ENCODE results near the gene PDZD2. TPM values are rescaled to one million over a fixed set of nuclear protein-coding genes. Genes with fewer than 3 reads are reported as not detected.

PDZD2 gene
- total RNA-seq, 1 experiment from 2014 or later = not detected

- H3F3A ChIP-seq (ENCODE audit: insufficient read depth, low read depth) = no peaks in the 10 kb centered on the region
- H3K27ac ChIP-seq = no peak overlapping the region
- H3K4me1 ChIP-seq (replicated peaks; ENCODE audit: insufficient read depth) = no peaks in the 10 kb centered on the region
- TF ChIP-seq CTCF (conservative IDR thresholded peaks at IDR 0.05) (no peak), EZH2 (IDR thresholded peaks at IDR 0.05; ENCODE audit: low read depth) (no peak)
- no peaks in the 10 kb centered on the region for H3K9me2 ChIP-seq (ENCODE audit: insufficient read depth)
- POLR2A ChIA-PET (ENCODE audit: unreplicated experiment) = no interaction called here
- H3K4me3 ChIP-seq = no peak overlapping the region
- peaks cover 91% of the 10 kb centered on the region for H3K27me3 ChIP-seq (ENCODE audit: insufficient read depth, low read depth)
- H3K4me2 ChIP-seq = no peak overlapping the region
- CTCF ChIA-PET = no interaction called here
- H4K20me1 ChIP-seq (ENCODE audit: insufficient read depth) = peaks cover 3% of the 10 kb centered on the region; the same call in 1 of the 2 replicates
- intact Hi-C loops (cut with micrococcal nuclease; ENCODE audit: unreplicated experiment) = no loop called here
- no peaks in the 10 kb centered on the region for H3K9me3 ChIP-seq (ENCODE audit: insufficient read depth, low read depth)
- no peaks in the 10 kb centered on the region for H3K36me3 ChIP-seq (ENCODE audit: low read depth)
- no TSS peak for BruUV-seq (replicated peaks)
- no peaks in the 10 kb centered on the region for H3K79me2 ChIP-seq (ENCODE audit: low read depth)
- DNase-seq = no peak
- no peak overlapping the region for H2AFZ ChIP-seq
Observed at GRCh38 chr5:31846934-31847333, 208.0 kb downstream of the PDZD2 start.

- H4K20me1 ChIP-seq (ENCODE audit: insufficient read depth) = peaks cover 3% of the 10 kb centered on the region; the same call in 1 of the 2 replicates
- H3F3A ChIP-seq (ENCODE audit: insufficient read depth, low read depth) = no peaks in the 10 kb centered on the region
- intact Hi-C loops (cut with micrococcal nuclease; ENCODE audit: unreplicated experiment) = no loop called here
- no TSS peak for BruUV-seq (replicated peaks)
- no peak overlapping the region for H3K4me2 ChIP-seq
- no peaks in the 10 kb centered on the region for H3K9me2 ChIP-seq (ENCODE audit: insufficient read depth)
- H3K27ac ChIP-seq = no peak overlapping the region
- ChIA-PET CTCF (no interaction called here), POLR2A (ENCODE audit: unreplicated experiment) (no interaction called here)
- TF ChIP-seq CTCF (conservative IDR thresholded peaks at IDR 0.05) = no peak
- no peak for TF ChIP-seq EZH2 (IDR thresholded peaks at IDR 0.05; ENCODE audit: low read depth)
- no peaks in the 10 kb centered on the region for H3K9me3 ChIP-seq (ENCODE audit: insufficient read depth, low read depth)
- H3K4me1 ChIP-seq (replicated peaks; ENCODE audit: insufficient read depth) = no peaks in the 10 kb centered on the region
- H3K27me3 ChIP-seq (ENCODE audit: insufficient read depth, low read depth) = peaks cover 89% of the 10 kb centered on the region
- H2AFZ ChIP-seq = no peak overlapping the region
- no peaks in the 10 kb centered on the region for H3K36me3 ChIP-seq (ENCODE audit: low read depth)
- no peak overlapping the region for H3K4me3 ChIP-seq
- no peaks in the 10 kb centered on the region for H3K79me2 ChIP-seq (ENCODE audit: low read depth)
- DNase-seq = no peak
Observed at GRCh38 chr5:31847354-31847753, 208.4 kb downstream of the PDZD2 start.

- Histone ChIP-seq H2AFZ (no peak overlapping the region), H3K4me3 (no peak overlapping the region), H4K20me1 (ENCODE audit: insufficient read depth) (peaks cover 3% of the 10 kb centered on the region; the same call in 1 of the 2 replicates), H3K4me1 (replicated peaks; ENCODE audit: insufficient read depth) (no peaks in the 10 kb centered on the region), H3K4me2 (no peak overlapping the region), H3K27me3 (ENCODE audit: insufficient read depth, low read depth) (peaks cover 90% of the 10 kb centered on the region), H3K27ac (no peak overlapping the region), H3F3A (ENCODE audit: insufficient read depth, low read depth) (no peaks in the 10 kb centered on the region), H3K79me2 (ENCODE audit: low read depth) (no peaks in the 10 kb centered on the region), H3K36me3 (ENCODE audit: low read depth) (no peaks in the 10 kb centered on the region), H3K9me2 (ENCODE audit: insufficient read depth) (no peaks in the 10 kb centered on the region), H3K9me3 (ENCODE audit: insufficient read depth, low read depth) (no peaks in the 10 kb centered on the region)
- no peak for DNase-seq
- ChIA-PET POLR2A (ENCODE audit: unreplicated experiment) (no interaction called here), CTCF (no interaction called here)
- intact Hi-C loops (cut with micrococcal nuclease; ENCODE audit: unreplicated experiment) = no loop called here
- TF ChIP-seq CTCF (conservative IDR thresholded peaks at IDR 0.05) = no peak
- TF ChIP-seq EZH2 (IDR thresholded peaks at IDR 0.05; ENCODE audit: low read depth) = no peak
- no TSS peak for BruUV-seq (replicated peaks)
Observed at GRCh38 chr5:31850981-31851689, 212.2 kb downstream of the PDZD2 start.

All from PC-9 (cell line).